ENCODE results near the gene MIEN1.
"Not testable (repeated sequence)": the region's sequence is repeated elsewhere in the genome, so short reads cannot be mapped to it uniquely, and the experiment has no call there.

Gene MIEN1

DNA sequence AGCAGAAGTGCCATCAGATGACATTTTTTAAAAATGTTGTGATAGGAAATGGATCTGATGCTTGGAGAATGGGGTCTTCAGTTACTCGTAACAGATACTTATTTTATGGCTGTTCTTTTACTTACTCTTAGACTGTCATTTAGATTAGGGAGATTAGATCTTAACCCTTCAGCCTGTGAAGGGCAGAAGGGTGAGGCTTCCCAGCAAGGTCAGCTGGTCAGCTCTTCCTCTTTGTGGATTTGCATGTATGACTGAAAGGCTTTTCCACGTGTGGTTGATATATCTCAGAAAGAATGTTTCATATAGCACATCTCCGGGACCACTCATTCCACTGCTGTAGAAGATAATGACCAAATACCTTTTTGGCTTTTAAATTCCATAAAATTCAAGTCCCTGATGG, 34.8 kb upstream of the MIEN1 start:
- Histone ChIP-seq H3K9ac (ENCODE audit: low read length) (no peak overlapping the region), H3K4me1 (ENCODE audit: control insufficient read depth, low read depth, low read length) (no peaks in the 10 kb centered on the region), H4K5ac (ENCODE audit: low read length) (no peak overlapping the region), H3K79me2 (ENCODE audit: control insufficient read depth, insufficient read depth, low read length) (no peaks in the 10 kb centered on the region), H4K8ac (ENCODE audit: low read depth, low read length) (no peak overlapping the region), H3K56ac (ENCODE audit: low read length) (no peak overlapping the region), H3K23ac (ENCODE audit: low read length) (no peak overlapping the region), H3K79me1 (ENCODE audit: low read length) (no peaks in the 10 kb centered on the region), H2AK5ac (ENCODE audit: low read length) (no peak overlapping the region), H3K27me3 (ENCODE audit: insufficient read depth, low read length, poor library complexity) (no peaks in the 10 kb centered on the region), H2BK15ac (replicated peaks; ENCODE audit: low read depth) (no peak overlapping the region), H3K36me3 (ENCODE audit: control insufficient read depth, insufficient read depth, low read length) (no peaks in the 10 kb centered on the region), H2BK120ac (ENCODE audit: low read depth, low read length) (no peak overlapping the region), H3K18ac (ENCODE audit: low read length) (no peak overlapping the region), H3K27ac (ENCODE audit: low read depth, low read length) (no peak overlapping the region), H3K4ac (ENCODE audit: low read depth, low read length) (no peak overlapping the region), H3K4me3 (ENCODE audit: low read length) (no peak overlapping the region), H3K4me2 (ENCODE audit: low read length) (no peak overlapping the region), H2BK5ac (ENCODE audit: low read length) (no peak overlapping the region)
- no peak for DNase-seq
- WGBS (ENCODE audit: extremely low coverage, insufficient coverage, low lambda C conversion rate): no CpG with 5 or more reads among the region's 3 CpGs

- H3K4me1 ChIP-seq (ENCODE audit: control insufficient read depth, low read depth, low read length); H4K8ac ChIP-seq (ENCODE audit: low read depth, low read length); H3K4ac ChIP-seq (ENCODE audit: low read depth, low read length); H2BK120ac ChIP-seq (ENCODE audit: low read depth, low read length); H3K27ac ChIP-seq (ENCODE audit: low read depth, low read length); H3K27me3 ChIP-seq (ENCODE audit: insufficient read depth, low read length, poor library complexity); H2BK15ac ChIP-seq (replicated peaks; ENCODE audit: low read depth); H3K79me1 ChIP-seq (ENCODE audit: low read length); DNase-seq; H4K5ac ChIP-seq (ENCODE audit: low read length); H3K4me3 ChIP-seq (ENCODE audit: low read length); H3K36me3 ChIP-seq (ENCODE audit: control insufficient read depth, insufficient read depth, low read length); H3K79me2 ChIP-seq (ENCODE audit: control insufficient read depth, insufficient read depth, low read length); H3K23ac ChIP-seq (ENCODE audit: low read length); H3K4me2 ChIP-seq (ENCODE audit: low read length); H3K56ac ChIP-seq (ENCODE audit: low read length); H3K9ac ChIP-seq (ENCODE audit: low read length); H2BK5ac ChIP-seq (ENCODE audit: low read length); H2AK5ac ChIP-seq (ENCODE audit: low read length); H3K18ac ChIP-seq (ENCODE audit: low read length): not testable (repeated sequence)
- WGBS (ENCODE audit: extremely low coverage, insufficient coverage, low lambda C conversion rate): no CpG with 5 or more reads among the region's 3 CpGs
Measured at GRCh38 chr17:39764171-39764570, 33.8 kb upstream of the MIEN1 start.

- DNase-seq: no peak
- Histone ChIP-seq H2AK5ac (ENCODE audit: low read length) (no peak overlapping the region), H3K9ac (ENCODE audit: low read length) (no peak overlapping the region), H3K4me2 (ENCODE audit: low read length) (no peak overlapping the region), H3K79me2 (ENCODE audit: control insufficient read depth, insufficient read depth, low read length) (no peaks in the 10 kb centered on the region), H3K4me1 (ENCODE audit: control insufficient read depth, low read depth, low read length) (no peaks in the 10 kb centered on the region), H3K4me3 (ENCODE audit: low read length) (no peak overlapping the region), H2BK5ac (ENCODE audit: low read length) (no peak overlapping the region), H3K18ac (ENCODE audit: low read length) (no peak overlapping the region), H3K27ac (ENCODE audit: low read depth, low read length) (no peak overlapping the region), H4K8ac (ENCODE audit: low read depth, low read length) (no peak overlapping the region), H3K79me1 (ENCODE audit: low read length) (no peaks in the 10 kb centered on the region), H3K4ac (ENCODE audit: low read depth, low read length) (no peak overlapping the region), H3K56ac (ENCODE audit: low read length) (no peak overlapping the region), H2BK15ac (replicated peaks; ENCODE audit: low read depth) (no peak overlapping the region), H3K27me3 (ENCODE audit: insufficient read depth, low read length, poor library complexity) (no peaks in the 10 kb centered on the region), H3K23ac (ENCODE audit: low read length) (no peak overlapping the region), H4K5ac (ENCODE audit: low read length) (no peak overlapping the region), H2BK120ac (ENCODE audit: low read depth, low read length) (no peak overlapping the region), H3K36me3 (ENCODE audit: control insufficient read depth, insufficient read depth, low read length) (no peaks in the 10 kb centered on the region)
- WGBS (ENCODE audit: extremely low coverage, insufficient coverage, low lambda C conversion rate): no CpG with 5 or more reads among the region's 5 CpGs
Measured at GRCh38 chr17:39763051-39763820, 32.9 kb upstream of the MIEN1 start.

DNA sequence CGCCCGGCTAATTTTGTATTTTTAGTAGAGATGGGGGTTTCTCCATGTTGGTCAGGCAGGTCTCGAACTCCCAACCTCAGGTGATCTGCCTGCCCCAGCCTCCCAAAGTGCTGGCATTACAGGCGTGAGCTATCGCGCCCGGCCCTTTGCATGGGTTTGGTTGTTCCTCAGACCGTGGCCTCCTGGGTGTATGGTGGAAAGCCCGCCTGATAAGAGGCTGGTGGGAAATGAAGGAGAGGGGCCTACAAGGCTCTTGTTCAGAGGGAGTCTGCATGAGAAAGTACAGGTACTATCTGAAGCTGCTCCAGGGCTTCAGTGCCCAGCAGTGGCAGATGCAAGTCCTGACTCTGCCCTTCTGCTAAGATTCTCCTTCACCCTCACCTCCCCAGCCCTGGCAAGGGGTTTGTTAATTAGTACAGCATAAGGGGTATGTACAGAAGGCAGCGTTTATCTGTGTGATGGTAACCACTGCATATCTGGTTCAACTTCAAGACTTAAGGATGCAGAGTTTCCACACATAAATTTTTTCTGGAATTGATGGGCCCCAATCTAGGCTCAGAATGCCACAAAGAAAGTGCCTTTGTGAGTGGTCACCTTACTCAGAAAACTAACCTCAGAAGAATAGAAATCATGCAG, 31.6 kb upstream of the MIEN1 start:
- Histone ChIP-seq H3K4me3 (ENCODE audit: low read length) (no peak overlapping the region), H3K56ac (ENCODE audit: low read length) (no peak overlapping the region), H3K79me1 (ENCODE audit: low read length) (no peaks in the 10 kb centered on the region), H3K23ac (ENCODE audit: low read length) (no peak overlapping the region), H4K5ac (ENCODE audit: low read length) (no peak overlapping the region), H3K27ac (ENCODE audit: low read depth, low read length) (no peak overlapping the region), H3K36me3 (ENCODE audit: control insufficient read depth, insufficient read depth, low read length) (no peaks in the 10 kb centered on the region), H3K79me2 (ENCODE audit: control insufficient read depth, insufficient read depth, low read length) (no peaks in the 10 kb centered on the region), H2BK5ac (ENCODE audit: low read length) (no peak overlapping the region), H3K4me1 (ENCODE audit: control insufficient read depth, low read depth, low read length) (no peaks in the 10 kb centered on the region), H2AK5ac (ENCODE audit: low read length) (no peak overlapping the region), H3K18ac (ENCODE audit: low read length) (no peak overlapping the region), H2BK120ac (ENCODE audit: low read depth, low read length) (no peak overlapping the region), H3K4ac (ENCODE audit: low read depth, low read length) (no peak overlapping the region), H4K8ac (ENCODE audit: low read depth, low read length) (no peak overlapping the region), H2BK15ac (replicated peaks; ENCODE audit: low read depth) (no peak overlapping the region), H3K4me2 (ENCODE audit: low read length) (no peak overlapping the region), H3K27me3 (ENCODE audit: insufficient read depth, low read length, poor library complexity) (no peaks in the 10 kb centered on the region), H3K9ac (ENCODE audit: low read length) (no peak overlapping the region)
- no peak for DNase-seq
- no CpG with 5 or more reads among the region's 10 CpGs for WGBS (ENCODE audit: extremely low coverage, insufficient coverage, low lambda C conversion rate)

- H4K8ac ChIP-seq (ENCODE audit: low read depth, low read length): no peak overlapping the region
- H2AK5ac ChIP-seq (ENCODE audit: low read length): no peak overlapping the region
- H3K27ac ChIP-seq (ENCODE audit: low read depth, low read length): no peak overlapping the region
- H3K4me1 ChIP-seq (ENCODE audit: control insufficient read depth, low read depth, low read length): peaks cover 4% of the 10 kb centered on the region
- no peak overlapping the region for H2BK15ac ChIP-seq (replicated peaks; ENCODE audit: low read depth)
- H3K4ac ChIP-seq (ENCODE audit: low read depth, low read length): no peak overlapping the region
- no peaks in the 10 kb centered on the region for H3K36me3 ChIP-seq (ENCODE audit: control insufficient read depth, insufficient read depth, low read length)
- no peaks in the 10 kb centered on the region for H3K27me3 ChIP-seq (ENCODE audit: insufficient read depth, low read length, poor library complexity)
- H3K79me1 ChIP-seq (ENCODE audit: low read length): no peaks in the 10 kb centered on the region
- no peak overlapping the region for H2BK120ac ChIP-seq (ENCODE audit: low read depth, low read length)
- no peak for DNase-seq
- H3K23ac ChIP-seq (ENCODE audit: low read length): no peak overlapping the region
- H4K5ac ChIP-seq (ENCODE audit: low read length): no peak overlapping the region
- H3K56ac ChIP-seq (ENCODE audit: low read length): no peak overlapping the region
- no peak overlapping the region for H3K4me3 ChIP-seq (ENCODE audit: low read length)
- WGBS (ENCODE audit: extremely low coverage, insufficient coverage, low lambda C conversion rate): no CpG with 5 or more reads among the region's 5 CpGs
- H3K79me2 ChIP-seq (ENCODE audit: control insufficient read depth, insufficient read depth, low read length): no peaks in the 10 kb centered on the region
- H3K9ac ChIP-seq (ENCODE audit: low read length): no peak overlapping the region
- no peak overlapping the region for H3K18ac ChIP-seq (ENCODE audit: low read length)
- H3K4me2 ChIP-seq (ENCODE audit: low read length): no peak overlapping the region
- no peak overlapping the region for H2BK5ac ChIP-seq (ENCODE audit: low read length)
Measured at GRCh38 chr17:39759204-39759603, 28.9 kb upstream of the MIEN1 start.

Measured in mesendoderm (in vitro differentiated cells).